OCI-LY3 (cell line): ENCODE results near the gene TMEM259.

Experiments used
- H2AFZ ChIP-seq: fragments of 200-600, 300-600 bp; shearing (Covaris generic); 2 replicates; pipeline ENCODE4 v1.6.0; 2014; ENCODE audit warnings: antibody characterized with exemption, low read depth, low read length
- H3K27ac ChIP-seq: fragments of 200-600, 300-600 bp; sonication (generic); 2 replicates; pipeline ENCODE4 v1.5.1; 2014; ENCODE audit warnings: mild to moderate bottlenecking, low read length, moderate library complexity, mixed read lengths
- H3K27me3 ChIP-seq: fragments of 200-600, 300-600 bp; sonication (generic); 2 replicates; pipeline ENCODE4 v1.6.1; 2014; ENCODE audit warnings: low read depth, low read length, mixed read lengths
- H3K36me3 ChIP-seq: fragments of 200-600, 300-600 bp; sonication (generic); replicated peaks from 2 replicates; pipeline ENCODE3; 2014; ENCODE audit warnings: low read depth, low read length, mixed read lengths
- H3K4me1 ChIP-seq: fragments of 300-600, 200-600 bp; sonication (generic); 2 replicates; pipeline ENCODE4 v1.6.1; 2014; ENCODE audit warnings: low read length, mixed read lengths
- H3K4me2 ChIP-seq: fragments of 200-600, 300-600 bp; sonication (generic); 2 replicates; pipeline ENCODE4 v1.6.1; 2014; ENCODE audit warnings: low read length, mixed read lengths
- H3K4me3 ChIP-seq: fragments of 300-600, 200-600 bp; sonication (generic); 2 replicates; pipeline ENCODE4 v1.5.1; 2014; ENCODE audit warnings: antibody characterized with exemption, mild to moderate bottlenecking, low read length, moderate library complexity
- H3K79me2 ChIP-seq: fragments of 300-600, 200-600 bp; shearing (Covaris generic); 2 replicates; pipeline ENCODE4 v1.6.1; 2014; ENCODE audit warnings: mild to moderate bottlenecking, low read length, mixed read lengths
- H3K9ac ChIP-seq: fragments of 300-600, 200-600 bp; shearing (Covaris generic); 2 replicates; pipeline ENCODE4 v1.6.0; 2014; ENCODE audit warnings: mild to moderate bottlenecking, low read length, moderate library complexity
- H3K9me3 ChIP-seq: fragments of 200-600, 300-600 bp; shearing (Covaris generic); 2 replicates; pipeline ENCODE4 v1.6.1; 2014; ENCODE audit warnings: low read length, mixed read lengths; ENCODE audit not compliant: insufficient read depth
- H4K20me1 ChIP-seq: fragments of 200-600, 300-600 bp; sonication (generic); 2 replicates; pipeline ENCODE4 v1.6.1; 2016; ENCODE audit warnings: low read length, mixed read lengths; ENCODE audit not compliant: insufficient read depth
- EZH2phosphoT487 ChIP-seq: fragments of 200-600 bp; shearing (Covaris generic); IDR thresholded peaks from 2 replicates; pipeline ENCODE4 v1.6.1; 2018; ENCODE audit warnings: antibody characterized with exemption, mixed run types, low read depth
- TF ChIP-seq, protein P1 (sequence below): fragments of 200-600, 300-600 bp; sonication (generic); IDR thresholded peaks from 2 replicates; pipeline ENCODE4 v1.5.1; 2014; ENCODE audit warnings: antibody characterized with exemption, low read length, low read depth

The TMEM259 gene

DNA sequence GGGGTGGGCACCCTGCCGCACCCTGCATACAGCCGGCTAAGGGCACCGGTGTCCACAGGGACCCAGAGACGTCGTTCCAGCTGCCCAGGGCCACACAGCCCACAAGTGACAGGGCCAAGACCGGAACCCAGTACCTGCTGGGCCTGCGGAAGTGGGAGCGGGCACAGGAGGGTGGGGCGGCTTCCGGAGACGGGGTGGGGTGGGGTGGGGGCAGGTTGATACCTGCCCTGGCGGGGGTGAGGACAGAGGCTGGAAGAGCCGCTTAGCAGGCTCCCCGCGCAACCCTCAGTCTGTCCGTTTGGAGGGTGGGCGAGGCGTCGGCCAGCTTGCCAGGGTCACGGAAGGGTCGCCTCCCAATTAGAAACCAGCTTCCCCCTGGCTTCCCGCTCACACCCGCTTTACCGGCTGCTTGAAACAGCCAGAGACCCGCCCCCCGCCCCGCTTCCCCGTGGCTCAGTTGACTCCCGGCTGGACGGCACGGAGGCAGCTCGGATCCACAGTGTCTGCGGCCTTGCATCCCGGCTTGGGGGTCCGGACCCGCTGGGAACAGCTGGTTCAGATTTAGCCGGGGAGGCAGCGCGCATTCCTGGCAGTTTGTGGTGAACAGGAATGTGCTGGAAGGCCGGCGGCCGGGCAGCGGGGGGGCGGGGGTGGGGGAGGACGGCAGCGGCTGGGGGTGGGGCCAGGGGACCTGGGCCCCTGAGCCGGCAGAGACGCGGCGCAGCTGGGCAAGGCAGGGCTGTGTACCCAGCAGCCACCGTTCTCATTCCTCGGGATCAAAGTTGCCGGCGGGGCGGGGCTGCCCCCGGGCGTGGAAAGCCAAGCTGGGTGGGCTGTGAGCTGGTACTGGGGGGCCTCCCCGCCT, 7.4 kb upstream of the TMEM259 start:
- H4K20me1 ChIP-seq, result peaks cover 30% of the 10 kb centered on the region
- no peaks in the 10 kb centered on the region for H3K27me3 ChIP-seq

DNA sequence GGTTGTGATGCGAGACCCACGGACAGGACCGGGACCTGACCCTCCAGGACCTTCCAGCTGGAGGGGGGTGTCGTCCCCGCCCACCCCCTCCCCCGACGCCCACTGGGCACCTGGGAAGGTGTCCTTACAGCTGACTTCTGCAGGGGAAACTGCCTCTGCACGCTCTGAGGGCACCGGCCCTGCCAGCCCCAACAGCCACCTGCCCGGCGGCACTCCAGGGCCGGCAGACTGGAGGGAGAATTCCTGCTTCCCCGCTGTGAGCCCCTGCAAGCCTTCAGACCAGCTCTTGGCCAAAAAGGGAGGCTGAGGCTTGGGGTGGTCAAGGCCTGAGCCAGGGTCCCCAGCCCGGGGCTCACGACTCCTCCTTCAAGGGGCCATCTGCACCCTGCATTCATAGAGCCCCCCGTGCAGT, 6.7 kb upstream of the TMEM259 start:
- peaks cover 60% of the 10 kb centered on the region for H3K79me2 ChIP-seq
- H3K9ac ChIP-seq, result peak overlapping the region; percentile 96
- H3K36me3 ChIP-seq, result peaks cover 29% of the 10 kb centered on the region
- peak overlapping the region; percentile 86 for H3K27ac ChIP-seq
- no peaks in the 10 kb centered on the region for H3K27me3 ChIP-seq
- H3K4me1 ChIP-seq, result peaks cover 11% of the 10 kb centered on the region
- H3K4me3 ChIP-seq, result peak overlapping the region; percentile 88
- H3K9me3 ChIP-seq, result no peaks in the 10 kb centered on the region
- H4K20me1 ChIP-seq, result peaks cover 30% of the 10 kb centered on the region
- peak overlapping the region; percentile 85 for H3K4me2 ChIP-seq
- TF ChIP-seq EZH2phosphoT487, result no peak
- TF ChIP-seq, protein P1, sequence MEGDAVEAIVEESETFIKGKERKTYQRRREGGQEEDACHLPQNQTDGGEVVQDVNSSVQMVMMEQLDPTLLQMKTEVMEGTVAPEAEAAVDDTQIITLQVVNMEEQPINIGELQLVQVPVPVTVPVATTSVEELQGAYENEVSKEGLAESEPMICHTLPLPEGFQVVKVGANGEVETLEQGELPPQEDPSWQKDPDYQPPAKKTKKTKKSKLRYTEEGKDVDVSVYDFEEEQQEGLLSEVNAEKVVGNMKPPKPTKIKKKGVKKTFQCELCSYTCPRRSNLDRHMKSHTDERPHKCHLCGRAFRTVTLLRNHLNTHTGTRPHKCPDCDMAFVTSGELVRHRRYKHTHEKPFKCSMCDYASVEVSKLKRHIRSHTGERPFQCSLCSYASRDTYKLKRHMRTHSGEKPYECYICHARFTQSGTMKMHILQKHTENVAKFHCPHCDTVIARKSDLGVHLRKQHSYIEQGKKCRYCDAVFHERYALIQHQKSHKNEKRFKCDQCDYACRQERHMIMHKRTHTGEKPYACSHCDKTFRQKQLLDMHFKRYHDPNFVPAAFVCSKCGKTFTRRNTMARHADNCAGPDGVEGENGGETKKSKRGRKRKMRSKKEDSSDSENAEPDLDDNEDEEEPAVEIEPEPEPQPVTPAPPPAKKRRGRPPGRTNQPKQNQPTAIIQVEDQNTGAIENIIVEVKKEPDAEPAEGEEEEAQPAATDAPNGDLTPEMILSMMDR, result no peak
- H2AFZ ChIP-seq, result no peak overlapping the region

More for the DNA sequence above, 7.4 kb upstream of the TMEM259 start:
- peak overlapping the region; percentile 88 for H3K4me3 ChIP-seq
- TF ChIP-seq EZH2phosphoT487, result no peak
- TF ChIP-seq, protein P1, result no peak
- peaks cover 65% of the 10 kb centered on the region for H3K79me2 ChIP-seq
- peak overlapping the region; percentile 96 for H3K9ac ChIP-seq
- H3K27ac ChIP-seq, result peak overlapping the region; percentile 86
- H2AFZ ChIP-seq, result no peak overlapping the region
- peaks cover 11% of the 10 kb centered on the region for H3K4me1 ChIP-seq
- H3K9me3 ChIP-seq, result no peaks in the 10 kb centered on the region
- peaks cover 34% of the 10 kb centered on the region for H3K36me3 ChIP-seq
- H3K4me2 ChIP-seq, result peak overlapping the region; percentile 85

DNA sequence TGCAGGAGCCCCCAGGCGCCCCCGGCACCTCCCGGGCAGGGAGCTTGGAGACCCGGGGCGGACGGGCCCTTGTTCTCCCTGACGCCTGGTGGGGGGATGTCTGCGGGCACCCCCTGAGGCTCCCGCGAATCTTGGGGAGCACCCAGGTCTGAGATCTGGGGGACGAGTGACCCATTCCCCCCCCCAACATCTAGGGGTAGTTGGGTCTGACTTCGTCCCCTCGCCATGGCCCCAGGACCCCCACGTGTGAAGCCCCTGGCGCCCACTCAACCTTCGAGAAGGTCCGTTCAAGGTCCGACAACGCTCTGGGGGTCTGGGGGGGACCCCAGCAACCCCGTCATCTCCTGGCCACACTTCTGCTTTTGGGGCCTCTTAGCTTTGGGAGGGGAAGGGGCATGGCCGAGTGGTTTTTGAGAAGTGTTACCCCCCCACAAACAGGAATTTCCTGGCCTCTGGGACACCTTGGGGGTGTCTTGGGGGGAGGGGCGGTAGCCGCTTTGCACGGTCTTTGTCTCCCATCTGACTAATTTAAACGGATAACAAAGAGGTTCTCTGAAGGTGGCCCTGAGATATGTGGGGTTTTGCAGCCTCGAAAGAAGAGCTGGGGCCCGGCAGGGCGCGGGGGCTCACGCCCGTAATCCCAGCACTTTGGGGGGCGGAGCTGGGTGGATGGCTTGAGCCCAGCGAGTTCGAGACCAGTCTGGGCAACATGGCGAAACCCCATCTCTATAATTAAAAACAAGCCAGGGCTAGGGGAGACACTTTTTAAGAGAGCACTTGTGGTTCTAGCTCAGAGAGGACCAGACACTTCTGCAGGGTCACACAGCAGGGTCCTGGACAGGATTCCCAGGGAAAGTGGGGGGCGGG, 6.1 kb upstream of the TMEM259 start:
- Histone ChIP-seq H4K20me1 (peaks cover 27% of the 10 kb centered on the region), H3K9me3 (no peaks in the 10 kb centered on the region), H3K4me2 (peak overlapping the region; percentile 85), H3K4me3 (peak overlapping the region; percentile 88), H3K9ac (peak overlapping the region; percentile 96), H3K4me1 (peaks cover 11% of the 10 kb centered on the region), H2AFZ (no peak overlapping the region), H3K27me3 (no peaks in the 10 kb centered on the region), H3K79me2 (peaks cover 53% of the 10 kb centered on the region), H3K27ac (peak overlapping the region; percentile 86), H3K36me3 (peaks cover 23% of the 10 kb centered on the region)
- TF ChIP-seq EZH2phosphoT487, result no peak
- TF ChIP-seq, protein P1, result no peak
